Upper lobe of left lung (tissue), 6 donors: ENCODE results near the gene S100A8. TPM values are rescaled to one million over a fixed set of nuclear protein-coding genes. Genes with fewer than 3 reads are reported as not detected.

Source experiments
- ATAC-seq, 2 donors: fragments of 200-7000 bp; cut with Tn5 transposase; one replicate each; pipeline ENCODE4 v1.9.1; 2022; ENCODE audit warnings: mild to moderate bottlenecking in 2 of 2, moderate library complexity in 2 of 2; ENCODE audit not compliant: low FRiP score in 2 of 2
- DNase-seq, 2 donors: peaks; one replicate each; pipeline ENCODE4 v3.0.0-alpha.2; 2019 to 2020
- H3K27ac ChIP-seq, 4 donors: fragments of 200-600 bp; sonication (generic); one replicate each; pipeline ENCODE4 v1.5.1; 2016 to 2019
- H3K27me3 ChIP-seq, 4 donors: fragments of 200-600 bp; sonication (generic); one replicate each; pipeline ENCODE4 v1.5.1; 2017 to 2019
- H3K36me3 ChIP-seq, 4 donors: fragments of 200-600 bp; sonication (generic); one replicate each; pipeline ENCODE4 v1.5.1; 2016 to 2019
- H3K4me1 ChIP-seq, 4 donors: fragments of 200-600 bp; sonication (generic); one replicate each; pipeline ENCODE4 v1.5.1; 2018 to 2019
- H3K4me3 ChIP-seq, 4 donors: fragments of 200-600 bp; sonication (generic); one replicate each; pipeline ENCODE4 v1.5.1; 2017 to 2019; ENCODE audit warnings: mild to moderate bottlenecking in 2 of 4, moderate library complexity in 1 of 4
- H3K9me3 ChIP-seq, 4 donors: fragments of 200-600 bp; sonication (generic); one replicate each; pipeline ENCODE4 v1.5.1; 2018 to 2019
- CTCF ChIP-seq, 6 experiments: fragments of 450-650 bp in 4 of 6; fragments of 200-600 bp in 2 of 6; sonication (generic) in 2 of 6; IDR thresholded peaks; one replicate each; pipeline ENCODE4 v1.5.1; 2016 to 2019; ENCODE audit warnings: antibody characterized with exemption in 6 of 6
- EP300 ChIP-seq, 4 donors: sonication (generic); formaldehyde crosslinking; IDR thresholded peaks; one replicate each; pipeline ENCODE4 v1.5.1; 2017; ENCODE audit warnings: antibody characterized with exemption in 4 of 4, control low read depth in 2 of 4
- POLR2A ChIP-seq, 4 donors: fragments of 450-650 bp; IDR thresholded peaks; one replicate each; pipeline ENCODE4 v1.5.1; 2016 to 2017; ENCODE audit warnings: antibody characterized with exemption in 4 of 4, mild to moderate bottlenecking in 2 of 4
- POLR2AphosphoS5 ChIP-seq, 2 donors: sonication (generic); formaldehyde crosslinking; IDR thresholded peaks; one replicate each; pipeline ENCODE4 v1.5.1; 2017; ENCODE audit warnings: antibody characterized with exemption in 2 of 2
- WGBS, 2 donors: methylation state at CpG; one replicate each; pipeline ENCODE4 v1.1.5; 2017 to 2018; 5-methylcytosine and 5-hydroxymethylcytosine counted together
- total RNA-seq, 6 donors: library from RNA; depleted of rRNA in 4 of 6; stranded (reverse); fragments of >200 nt in 4 of 6; gene quantifications; one replicate each; pipeline versions ENCODE4 v1.1.0 to v1.2.1, GENCODE V29; 2016 to 2021
- donor health status: DM: no; HTN: no; CAD: no; lungs with moderate emphysema.
- donor health status: DM: no; HTN: yes; CAD: no; lungs with severe emphysema.

S100A8 gene
- total RNA-seq, 6 donors from 2014 or later: 49.2 to 842 (median 194) TPM

GRCh38 chr1:153364766-153365666 lies 25.9 kb downstream of the S100A8 start:
- Histone ChIP-seq H3K27me3 (no peaks in the 10 kb centered on the region), H3K36me3 (no peaks in the 10 kb centered on the region), H3K4me1 (peaks cover 3 to 15% (median 11%) of the 10 kb centered on the region in 4 donors), H3K4me3 (no peak overlapping the region), H3K27ac (peak overlapping the region in 3 of 4 donors; percentile 27 to 60 (median 54)), H3K9me3 (no peaks in the 10 kb centered on the region)
- TF ChIP-seq POLR2A (IDR thresholded peaks at IDR 0.05) (no peak), POLR2AphosphoS5 (IDR thresholded peaks at IDR 0.05) (peak in 1 of 2 donors; percentile 17), EP300 (IDR thresholded peaks at IDR 0.05) (no peak)
- DNase-seq: no peak
- WGBS, 2 donors: 67 to 74% methylated on average over 12 of the region's 12 CpGs
- ATAC-seq: no peak

GRCh38 chr1:153364156-153364555 lies 26.7 kb downstream of the S100A8 start:
- H3K27ac ChIP-seq: peak overlapping the region in 2 of 4 donors; percentile 54 to 60
- DNase-seq (no peak), ATAC-seq (no peak)
- no peak overlapping the region for H3K4me3 ChIP-seq
- TF ChIP-seq CTCF (IDR thresholded peaks at IDR 0.05): no peak
- no peak for TF ChIP-seq POLR2AphosphoS5 (IDR thresholded peaks at IDR 0.05)
- TF ChIP-seq POLR2A (IDR thresholded peaks at IDR 0.05): no peak
- TF ChIP-seq EP300 (IDR thresholded peaks at IDR 0.05): no peak
- no peaks in the 10 kb centered on the region for H3K36me3 ChIP-seq
- no peaks in the 10 kb centered on the region for H3K27me3 ChIP-seq
- H3K9me3 ChIP-seq: no peaks in the 10 kb centered on the region
- H3K4me1 ChIP-seq: peaks cover 3 to 17% (median 13%) of the 10 kb centered on the region in 4 donors

DNA sequence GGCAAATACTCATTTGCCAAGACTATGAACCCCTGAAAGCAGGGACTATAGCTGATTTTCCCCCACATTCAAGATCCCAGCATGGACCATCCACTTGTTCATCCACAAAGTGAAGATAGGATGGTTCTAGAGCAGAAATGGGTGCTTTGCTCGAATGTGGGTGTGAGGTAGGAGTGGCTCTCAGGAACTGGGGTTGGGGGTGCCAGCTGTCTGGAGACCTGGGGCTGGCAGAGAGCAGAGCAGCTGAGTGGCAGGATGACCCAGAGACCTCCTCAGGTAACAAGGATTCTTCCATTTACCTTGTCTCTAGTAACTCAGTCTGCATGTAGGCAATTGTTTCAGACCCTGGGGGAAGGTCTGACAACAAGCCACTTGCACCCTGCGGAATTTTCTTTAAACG lies 27.2 kb downstream of the S100A8 start:
- Histone ChIP-seq H3K27me3 (no peaks in the 10 kb centered on the region), H3K27ac (no peak overlapping the region), H3K9me3 (no peaks in the 10 kb centered on the region), H3K4me3 (no peak overlapping the region), H3K4me1 (peaks cover 3 to 21% (median 14%) of the 10 kb centered on the region in 4 donors), H3K36me3 (no peaks in the 10 kb centered on the region)
- ATAC-seq (no peak), DNase-seq (no peak)
- TF ChIP-seq POLR2A (IDR thresholded peaks at IDR 0.05) (no peak), CTCF (IDR thresholded peaks at IDR 0.05) (no peak), POLR2AphosphoS5 (IDR thresholded peaks at IDR 0.05) (no peak), EP300 (IDR thresholded peaks at IDR 0.05) (no peak)
- 63 to 71% methylated on average over 3 of the region's 3 CpGs for WGBS, 2 donors

GRCh38 chr1:153362187-153362775 lies 28.6 kb downstream of the S100A8 start:
- H3K4me1 ChIP-seq: peaks cover 3 to 27% (median 14%) of the 10 kb centered on the region in 4 donors
- no peaks in the 10 kb centered on the region for H3K36me3 ChIP-seq
- no peaks in the 10 kb centered on the region for H3K27me3 ChIP-seq
- ATAC-seq (no peak), DNase-seq (no peak)
- H3K9me3 ChIP-seq: no peaks in the 10 kb centered on the region
- no peak overlapping the region for H3K4me3 ChIP-seq
- 77 to 85% methylated on average over 1 to 3 of the region's 3 CpGs for WGBS, 2 donors
- H3K27ac ChIP-seq: peak overlapping the region in 2 of 4 donors; percentile 80 to 84
- TF ChIP-seq CTCF (IDR thresholded peaks at IDR 0.05) (no peak), POLR2AphosphoS5 (IDR thresholded peaks at IDR 0.05) (no peak), EP300 (IDR thresholded peaks at IDR 0.05) (no peak), POLR2A (IDR thresholded peaks at IDR 0.05) (no peak)

GRCh38 chr1:153361480-153362109 lies 29.3 kb downstream of the S100A8 start:
- ATAC-seq (no peak), DNase-seq (no peak)
- Histone ChIP-seq H3K27ac (peak overlapping the region in 3 of 4 donors; percentile 80 to 84 (median 81)), H3K27me3 (no peaks in the 10 kb centered on the region), H3K4me1 (peaks cover 3 to 30% (median 20%) of the 10 kb centered on the region in 4 donors), H3K4me3 (no peak overlapping the region), H3K36me3 (no peaks in the 10 kb centered on the region), H3K9me3 (no peaks in the 10 kb centered on the region)
- TF ChIP-seq CTCF (IDR thresholded peaks at IDR 0.05): no peak
- TF ChIP-seq POLR2A (IDR thresholded peaks at IDR 0.05): no peak
- no peak for TF ChIP-seq EP300 (IDR thresholded peaks at IDR 0.05)
- TF ChIP-seq POLR2AphosphoS5 (IDR thresholded peaks at IDR 0.05): no peak
- WGBS, 2 donors: 49 to 77% methylated on average over 4 of the region's 4 CpGs
